NCI-H2196 (cell line): ENCODE data around the gene GPX3.

ENCODE experiments used
- DNase-seq: peaks from one replicate; lab custom pipeline; 2025; ENCODE audit not compliant: unreplicated experiment; lab: John Stamatoyannopoulos, UW

Gene GPX3

GRCh38 chr5:151012862-151013261 is 7.5 kb upstream of the GPX3 start:
- no peak for DNase-seq

GRCh38 chr5:151014680-151015343 is 5.6 kb upstream of the GPX3 start:
- DNase-seq: no peak

GRCh38 chr5:151015974-151016587 is 4.3 kb upstream of the GPX3 start:
- DNase-seq: no peak

GRCh38 chr5:151016700-151017099 is 3.7 kb upstream of the GPX3 start:
- no peak for DNase-seq

GRCh38 chr5:151017897-151018296 is 2.5 kb upstream of the GPX3 start:
- no peak for DNase-seq

- no peak for DNase-seq
These were observed 1.5 kb upstream of the GPX3 start for GRCh38 chr5:151018846-151019245.

GRCh38 chr5:151019331-151019730 is 1.1 kb upstream of the GPX3 start:
- DNase-seq: no peak

GRCh38 chr5:151021746-151022145 is 1.4 kb downstream of the GPX3 start:
- no peak for DNase-seq

- DNase-seq: no peak
These were observed 2.2 kb downstream of the GPX3 start for GRCh38 chr5:151022511-151023018.

GRCh38 chr5:151023047-151023615 is 2.7 kb downstream of the GPX3 start:
- no peak for DNase-seq

- DNase-seq: no peak
These were observed 3.3 kb downstream of the GPX3 start for GRCh38 chr5:151023651-151024050.

GRCh38 chr5:151024440-151025249 is 4.3 kb downstream of the GPX3 start:
- DNase-seq: no peak

GRCh38 chr5:151025250-151025606 is 4.8 kb downstream of the GPX3 start:
- no peak for DNase-seq

- DNase-seq: no peak
These were observed 5.7 kb downstream of the GPX3 start for GRCh38 chr5:151026088-151026487.

GRCh38 chr5:151026679-151027078 is 6.3 kb downstream of the GPX3 start:
- DNase-seq: no peak

GRCh38 chr5:151027961-151028479 is 7.6 kb downstream of the GPX3 start:
- DNase-seq: no peak

- DNase-seq: no peak
These were observed 8.3 kb downstream of the GPX3 start for GRCh38 chr5:151028717-151029116.

- DNase-seq: no peak
These were observed 9.0 kb downstream of the GPX3 start for GRCh38 chr5:151029179-151030055.

- no peak for DNase-seq
These were observed 9.6 kb downstream of the GPX3 start for GRCh38 chr5:151030056-151030336.

- no peak for DNase-seq
These were observed 10.0 kb downstream of the GPX3 start for GRCh38 chr5:151030379-151030778.

GRCh38 chr5:151031554-151031953 is 11.2 kb downstream of the GPX3 start:
- no peak for DNase-seq
